K562 (cell line): ENCODE data around the gene ZMIZ1.

Source experiments
- ARID1B ChIP-seq: fragments of 450-650 bp; IDR thresholded peaks from 2 replicates; pipeline ENCODE4 v1.6.1; 2016; ENCODE audit warnings: antibody characterized with exemption, mild to moderate bottlenecking, inconsistent platforms
- CCNT2 ChIP-seq: IDR thresholded peaks from 2 replicates; pipeline ENCODE4 v1.6.1; 2011; ENCODE audit warnings: borderline replicate concordance, low read depth, mild to moderate bottlenecking, moderate library complexity, mixed read lengths, low read length; ENCODE audit not compliant: insufficient read length; ENCODE audit errors: extremely low read depth
- CREB1 ChIP-seq, 2 experiments: sonication (generic) in 1 of 2; formaldehyde crosslinking in 1 of 2; IDR thresholded peaks; 2 replicates each; pipeline versions ENCODE4 v1.6.1 to v1.8.0; 2012 to 2022; ENCODE audit warnings: inconsistent platforms in 1 of 2, mild to moderate bottlenecking in 1 of 2, missing genetic modification reagents in 1 of 2, moderate library complexity in 1 of 2
- CTCF ChIP-seq, 3 experiments: IDR thresholded peaks in 2 of 3; conservative IDR thresholded peaks in 1 of 3; 2 replicates each; pipeline ENCODE4 v1.5.1; 2011 to 2012; ENCODE audit warnings: low read length in 3 of 3, mild to moderate bottlenecking in 3 of 3, control low read depth in 2 of 3, improper control_type of control experiment in 1 of 3, inconsistent platforms in 1 of 3, low read depth in 1 of 3, mixed read lengths in 1 of 3, moderate library complexity in 1 of 3; ENCODE audit not compliant: insufficient read depth in 2 of 3
- JUN ChIP-seq, 2 experiments: sonication (generic) in 1 of 2; formaldehyde crosslinking in 1 of 2; IDR thresholded peaks; 2 replicates each; pipeline versions ENCODE4 v1.6.1 to v1.8.0; 2012 to 2022; ENCODE audit warnings: borderline replicate concordance in 2 of 2, mild to moderate bottlenecking in 2 of 2, improper control_type of control experiment in 1 of 2, low read depth in 1 of 2, low read length in 1 of 2, missing genetic modification reagents in 1 of 2
- NCOR1 ChIP-seq: fragments of 450-650 bp; IDR thresholded peaks from 2 replicates; pipeline ENCODE4 v1.6.1; 2016; ENCODE audit warnings: mild to moderate bottlenecking, moderate library complexity
- POLR3G ChIP-seq: IDR thresholded peaks from 2 replicates; pipeline ENCODE4 v1.6.1; 2011; ENCODE audit not compliant: insufficient read length, insufficient replicate concordance; ENCODE audit errors: extremely low read depth
- SPI1 ChIP-seq: IDR thresholded peaks from 2 replicates; pipeline ENCODE4 v1.6.1; 2011; ENCODE audit warnings: low read depth, low read length, control low read depth, borderline replicate concordance
- SREBF2 ChIP-seq: sonication (generic); formaldehyde crosslinking; IDR thresholded peaks from 2 replicates; pipeline ENCODE4 v1.4.0; 2020; ENCODE audit warnings: mild to moderate bottlenecking, missing genetic modification reagents
- TEAD2 ChIP-seq: fragments of 450-650 bp; IDR thresholded peaks from 2 replicates; pipeline ENCODE4 v1.6.1; 2016; ENCODE audit warnings: missing genetic modification characterization, control low read depth, missing compliant biosample characterization
- TFAP4 ChIP-seq: sonication (generic); formaldehyde crosslinking; IDR thresholded peaks from 2 replicates; pipeline ENCODE4 v1.8.0; 2022; ENCODE audit warnings: missing genetic modification reagents, mild to moderate bottlenecking, moderate library complexity, borderline replicate concordance
- ZBTB40 ChIP-seq, 2 experiments: fragments of 450-650 bp in 1 of 2; sonication (generic) in 1 of 2; formaldehyde crosslinking in 1 of 2; IDR thresholded peaks; 2 replicates each; pipeline versions ENCODE4 v1.7.1 to v1.9.0; 2016 to 2022; ENCODE audit warnings: inconsistent platforms in 1 of 2, mild to moderate bottlenecking in 1 of 2, missing genetic modification reagents in 1 of 2
- ZNF274 ChIP-seq: IDR thresholded peaks from 2 replicates; pipeline ENCODE4 v1.6.1; 2011; ENCODE audit warnings: low read depth, mild to moderate bottlenecking, low read length, moderate library complexity, borderline replicate concordance
- ZNF592 ChIP-seq: fragments of 450-650 bp; IDR thresholded peaks from 2 replicates; pipeline ENCODE4 v1.6.1; 2017; ENCODE audit warnings: antibody characterized with exemption, mild to moderate bottlenecking

- TF ChIP-seq JUN (IDR thresholded peaks at IDR 0.05; ENCODE audit: borderline replicate concordance, low read depth, low read length) (no peak), JUN (CRISPR knock-in tag; IDR thresholded peaks at IDR 0.05; ENCODE audit: borderline replicate concordance) (no peak), ARID1B (no peak), SREBF2 (no peak), CTCF (IDR thresholded peaks at IDR 0.05 in 2 of 3, conservative IDR thresholded peaks at IDR 0.05 in 1 of 3; ENCODE audit: insufficient read depth in 2 of 3, low read depth in 1 of 3, low read length in 3 of 3) (no peak), CREB1 (IDR thresholded peaks at IDR 0.05) (no peak), CREB1 (CRISPR knock-in tag; IDR thresholded peaks at IDR 0.05) (no peak), CCNT2 (no peak), TEAD2 (tag) (no peak), POLR3G (no peak), ZNF274 (no peak), ZNF592 (no peak), SPI1 (no peak), NCOR1 (no peak), TFAP4 (CRISPR knock-in tag) (no peak), ZBTB40 (IDR thresholded peaks at IDR 0.05) (no peak), ZBTB40 (CRISPR knock-in tag; IDR thresholded peaks at IDR 0.05) (no peak)
Observed at GRCh38 chr10:79209340-79209739, 140.6 kb downstream of the ZMIZ1 start.
